Inflammatory macrophage (primary cell): Measurements from ENCODE around the gene TMEM86B.
"Not testable (repeated sequence)": the region's sequence is repeated elsewhere in the genome, so short reads cannot be mapped to it uniquely, and the experiment has no call there.

Source experiments
- DNase-seq, 2 donors: peaks; one replicate each; pipeline ENCODE4 v3.0.0-alpha.2; 2020 to 2022

The TMEM86B gene

DNA sequence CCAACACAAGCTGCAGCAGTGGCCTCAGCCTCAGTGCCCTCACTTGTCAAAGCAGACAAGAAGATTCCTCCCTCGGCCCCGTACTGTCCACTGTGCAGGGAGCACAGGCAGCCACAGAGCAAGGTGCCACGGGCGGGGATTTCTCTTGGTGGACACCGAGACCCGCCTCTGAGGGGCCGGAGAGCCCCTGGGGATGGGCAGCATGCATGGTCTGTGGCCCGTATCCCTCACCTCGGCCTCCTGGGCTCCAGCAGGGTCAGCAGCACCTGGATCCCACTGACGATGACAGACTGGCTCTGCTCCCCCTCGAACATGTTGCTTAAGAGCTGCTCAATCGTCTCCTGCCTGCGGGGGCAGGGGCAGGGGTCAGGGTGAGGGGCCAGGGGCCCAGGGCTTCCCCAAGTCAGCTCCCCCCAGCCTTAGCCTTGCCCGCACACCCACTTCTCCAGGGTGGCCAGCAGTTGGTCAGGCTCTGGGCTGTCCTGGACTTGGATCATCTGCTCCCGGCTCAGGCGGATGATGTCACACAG is 13.4 kb upstream of the TMEM86B start:
- no peak for DNase-seq

DNA sequence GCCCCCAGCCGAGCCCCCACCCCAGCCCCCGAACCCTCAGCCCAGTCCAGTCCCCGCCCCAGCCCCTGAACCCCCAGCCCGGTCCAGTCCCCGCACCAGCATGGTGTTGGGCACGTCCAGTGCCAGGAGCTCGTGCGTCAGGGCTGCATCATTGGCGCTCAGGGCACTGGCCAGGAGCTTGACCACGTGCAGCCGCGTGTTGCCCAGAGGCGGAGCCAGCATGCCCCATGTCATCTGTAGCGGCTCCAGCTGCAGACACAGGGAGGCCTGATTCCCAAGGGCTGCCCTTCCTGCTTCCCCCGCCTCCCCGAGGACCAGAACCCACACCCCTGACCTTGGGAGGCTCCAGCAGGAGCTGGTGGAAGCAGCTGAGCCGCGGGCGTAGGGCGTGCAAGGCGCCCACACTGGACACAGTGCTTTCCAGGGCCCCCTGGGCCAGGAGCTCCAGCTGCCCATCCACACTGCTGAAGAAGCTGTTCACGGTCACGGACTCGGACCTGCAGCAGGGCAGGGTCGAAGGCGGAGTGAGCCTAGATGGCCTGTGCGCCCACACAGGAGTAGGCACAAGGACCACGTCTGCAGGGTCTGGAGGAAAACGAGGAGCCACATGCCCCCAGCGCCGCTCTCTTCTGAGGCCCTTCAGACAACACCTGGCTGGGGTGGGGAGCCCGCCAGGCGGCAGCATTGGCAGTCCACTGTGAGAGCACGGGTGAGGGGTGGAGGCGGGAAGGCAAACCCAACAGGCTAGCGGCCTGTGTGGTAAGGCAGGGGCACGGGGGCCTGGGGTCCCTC is 12.8 kb upstream of the TMEM86B start:
- DNase-seq: no peak

DNA sequence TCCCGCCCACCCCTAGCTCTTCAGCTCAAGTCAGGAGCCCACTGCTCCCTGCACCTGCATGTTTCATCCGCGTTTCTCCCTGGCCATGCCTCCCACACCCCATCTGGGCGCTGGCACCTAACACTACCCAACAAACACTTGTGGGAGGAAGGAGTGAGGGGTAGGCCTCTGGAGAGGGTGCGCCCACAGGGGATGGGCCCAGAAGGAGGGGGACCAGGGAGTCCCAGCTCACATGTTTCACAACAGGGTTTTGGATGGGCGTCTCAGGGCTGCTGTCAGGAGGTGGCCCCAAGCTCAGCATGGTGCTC is 12.1 kb upstream of the TMEM86B start:
- no peak for DNase-seq

DNA sequence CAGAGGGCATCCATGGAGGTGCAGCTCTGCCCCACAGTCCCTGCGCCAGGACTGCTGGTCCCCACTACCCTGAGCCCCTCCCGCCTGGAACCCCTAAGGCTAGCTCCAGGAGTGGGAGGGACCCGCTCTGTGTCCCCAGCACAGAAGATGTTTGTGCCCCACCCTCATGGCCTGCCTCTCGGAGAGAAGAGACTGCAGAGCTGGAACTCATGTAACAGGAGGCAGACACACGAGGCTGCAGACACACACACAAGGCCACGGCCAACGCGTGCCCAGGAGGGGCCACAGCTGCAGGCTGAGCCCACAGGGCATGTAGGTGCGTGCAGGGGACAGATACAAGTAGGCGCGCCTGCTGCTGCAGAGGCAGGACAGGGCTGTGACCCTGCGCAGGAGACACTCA is 10.4 kb upstream of the TMEM86B start:
- DNase-seq: no peak

DNA sequence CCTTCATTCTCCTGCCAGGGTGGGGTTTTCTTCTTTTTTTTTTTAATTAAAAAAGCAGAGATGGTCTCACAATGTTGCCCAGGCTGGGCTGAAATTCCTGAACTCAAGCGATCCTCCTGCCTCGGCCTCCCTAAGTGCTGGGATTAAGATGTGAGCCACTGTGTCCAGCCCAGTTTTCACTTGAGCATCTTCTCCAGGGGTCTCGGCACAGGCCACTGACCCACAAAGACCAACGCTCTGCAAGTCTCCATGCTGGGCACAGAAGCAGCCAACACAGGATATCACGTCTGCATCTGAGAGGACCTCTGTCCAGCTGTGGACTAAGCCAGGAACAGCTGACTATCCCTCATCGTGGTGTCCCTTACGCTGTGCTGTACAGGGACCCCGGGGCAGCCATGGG is 9.5 kb upstream of the TMEM86B start:
- no peak for DNase-seq

DNA sequence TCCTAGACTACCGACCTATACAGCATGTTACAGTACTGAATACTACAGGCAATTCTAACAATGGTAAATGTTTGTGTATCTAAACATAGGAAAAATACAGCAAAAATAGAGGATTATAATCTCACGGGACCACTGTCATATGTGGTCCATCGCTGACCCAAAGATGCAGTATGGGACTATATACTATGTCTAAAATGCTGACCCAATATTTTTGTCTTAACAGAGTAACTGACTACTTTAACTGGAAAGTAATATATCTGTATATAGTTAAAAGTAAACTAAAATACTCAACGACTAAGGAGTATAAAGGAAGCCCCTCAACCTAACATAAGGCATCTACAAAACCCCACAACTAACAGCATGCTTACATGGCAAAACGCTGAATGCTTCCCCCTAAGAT is 4.4 kb upstream of the TMEM86B start:
- no peak for DNase-seq

DNA sequence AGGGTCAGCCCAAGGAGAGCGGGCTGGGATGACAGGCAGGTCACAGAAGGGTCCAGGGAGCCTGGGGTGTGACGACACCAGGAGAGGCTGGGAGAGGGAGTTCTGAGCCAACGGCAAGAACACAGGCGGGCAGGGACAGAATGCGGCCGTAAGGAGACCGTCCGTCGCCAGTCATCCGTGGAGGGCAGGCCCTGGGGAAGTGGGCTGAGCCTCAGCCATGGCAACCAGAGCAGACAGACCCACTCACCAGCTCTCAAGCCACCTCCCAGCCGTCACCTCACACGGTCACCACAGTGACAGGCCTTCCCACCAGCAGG is 3.7 kb upstream of the TMEM86B start:
- DNase-seq: no peak

DNA sequence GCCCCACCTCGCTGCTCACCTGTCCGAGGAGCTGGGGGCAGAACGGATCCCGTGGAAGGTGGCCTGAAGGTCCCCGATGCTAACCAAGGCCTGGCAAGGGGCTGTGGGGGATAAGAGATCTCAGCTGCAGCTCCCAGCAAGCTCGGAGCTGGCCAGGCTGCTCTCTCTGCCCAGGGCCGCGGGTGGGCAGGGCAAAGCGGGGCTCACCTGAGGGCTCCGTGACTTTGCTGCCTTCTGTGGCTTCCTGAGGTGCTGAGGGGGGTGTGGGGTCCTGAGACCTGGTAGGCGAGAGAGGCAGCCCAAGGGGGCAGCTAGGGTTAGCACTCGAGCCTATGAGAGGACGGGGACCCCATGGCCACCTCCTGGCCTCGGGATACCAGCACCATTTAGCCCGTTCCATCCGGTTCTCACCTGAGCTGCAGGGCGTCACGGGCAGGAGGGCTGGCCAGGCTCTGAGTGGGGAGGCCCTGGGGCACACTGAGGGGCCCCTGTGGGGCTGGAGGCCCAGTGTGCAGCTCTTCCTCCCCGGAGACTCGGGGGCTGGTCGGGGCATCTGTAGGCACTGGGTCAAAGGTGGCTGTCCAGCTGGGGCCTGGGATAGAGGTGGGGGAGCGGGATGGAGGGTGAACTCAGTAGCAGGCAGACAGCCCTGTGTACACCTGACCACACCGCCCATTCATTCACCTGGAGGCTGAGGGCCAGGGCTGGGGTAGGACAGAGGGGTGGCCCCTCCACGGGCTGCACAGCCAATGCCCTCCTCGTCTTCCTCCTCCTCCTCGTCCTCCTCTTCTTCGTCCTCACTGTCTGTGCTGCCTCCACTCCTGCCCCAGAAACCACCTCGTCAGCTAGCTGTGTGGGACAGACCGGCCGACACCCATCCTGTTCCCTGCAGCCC is 3.1 kb upstream of the TMEM86B start:
- no peak for DNase-seq

DNA sequence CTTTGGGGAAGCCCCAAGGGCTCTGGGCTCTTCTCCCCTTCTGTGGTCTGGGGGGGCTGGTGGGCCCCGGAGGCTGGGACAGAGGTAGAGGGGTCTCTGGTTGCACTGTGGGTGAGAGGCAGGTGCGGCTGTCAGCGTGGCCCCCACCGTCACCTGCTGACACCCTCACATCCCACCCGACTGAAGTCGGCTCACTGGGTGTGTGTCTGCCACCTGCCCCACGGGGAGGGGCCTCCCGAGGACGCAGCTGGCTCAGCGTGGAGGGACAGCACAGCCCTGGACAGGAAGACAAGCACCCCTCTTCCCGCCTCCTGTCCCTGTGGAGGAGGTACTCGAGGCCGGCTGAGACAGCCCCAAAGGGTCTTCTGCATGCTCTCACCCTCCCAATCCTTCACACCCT is 2.2 kb upstream of the TMEM86B start:
- DNase-seq: no peak

DNA sequence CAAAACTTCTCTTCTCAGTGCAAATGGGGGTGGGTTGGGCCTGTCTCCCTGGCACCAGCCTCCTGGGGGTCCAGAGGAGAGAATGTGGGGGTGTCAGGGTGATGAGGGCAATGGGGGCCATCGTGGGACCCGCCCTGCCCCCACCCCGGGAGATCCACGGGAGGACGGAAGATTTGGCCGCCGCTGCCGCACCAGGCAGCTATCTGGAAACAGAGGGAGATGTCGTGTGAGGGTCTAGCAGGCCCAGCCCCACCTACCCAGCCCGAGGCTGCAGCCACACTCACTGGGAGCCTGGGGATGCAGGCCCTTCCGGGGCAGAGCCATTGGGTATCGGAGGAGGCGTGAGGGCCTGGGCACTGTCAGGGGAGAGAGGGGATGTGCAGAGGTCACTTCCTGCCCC is 1.8 kb upstream of the TMEM86B start:
- no peak for DNase-seq

DNA sequence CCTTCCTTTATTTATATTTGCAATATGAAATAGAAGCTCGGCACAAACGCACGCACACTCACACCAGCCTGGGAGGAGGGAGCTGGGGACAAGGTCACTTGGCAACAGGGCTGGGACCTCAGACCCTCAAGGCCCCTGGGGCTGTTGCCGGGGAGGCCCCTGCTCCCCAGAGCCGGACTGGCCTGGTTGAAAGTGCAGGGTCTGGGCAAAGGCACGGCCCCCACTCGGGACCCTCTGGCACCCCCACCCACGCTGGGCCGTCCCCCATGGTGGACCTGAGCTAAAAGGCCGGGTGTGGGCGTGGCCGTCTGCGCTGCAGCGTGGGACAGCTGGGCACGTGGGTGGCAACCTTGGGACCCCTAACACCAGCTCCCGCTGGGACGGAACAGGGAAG is 1.2 kb upstream of the TMEM86B start:
- DNase-seq: no peak

DNA sequence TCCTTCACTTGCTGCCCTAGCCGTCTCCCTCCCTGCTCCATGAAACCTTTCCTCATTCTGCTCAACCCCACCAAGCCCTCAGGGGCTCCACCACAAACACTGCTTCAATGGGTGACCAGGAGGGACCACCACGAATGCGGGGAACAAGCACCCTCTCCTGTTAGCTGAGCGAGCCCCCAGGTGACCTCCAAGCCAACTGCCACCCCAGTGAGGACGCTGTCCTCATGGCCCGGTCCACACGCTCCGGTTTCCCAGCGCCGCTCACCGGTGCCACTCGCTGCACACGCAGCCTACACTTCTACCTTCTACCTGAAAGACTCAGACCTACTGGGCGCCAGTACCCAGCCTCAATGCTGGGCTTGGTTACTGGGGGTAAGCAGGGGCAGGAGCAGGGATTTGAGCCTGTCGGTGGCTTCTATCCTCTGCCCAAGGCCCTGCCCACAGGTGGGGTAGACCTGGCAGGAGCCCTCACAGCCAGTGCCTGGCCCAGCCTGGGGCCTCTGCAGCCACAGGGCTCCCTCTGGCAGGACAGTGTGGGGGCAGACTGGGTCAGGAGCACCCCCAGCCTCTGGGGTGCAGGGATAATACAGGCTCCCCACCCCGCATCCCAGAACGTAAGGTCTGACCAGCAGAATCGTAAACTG is 704 bp upstream of the TMEM86B start:
- DNase-seq: no peak

DNA sequence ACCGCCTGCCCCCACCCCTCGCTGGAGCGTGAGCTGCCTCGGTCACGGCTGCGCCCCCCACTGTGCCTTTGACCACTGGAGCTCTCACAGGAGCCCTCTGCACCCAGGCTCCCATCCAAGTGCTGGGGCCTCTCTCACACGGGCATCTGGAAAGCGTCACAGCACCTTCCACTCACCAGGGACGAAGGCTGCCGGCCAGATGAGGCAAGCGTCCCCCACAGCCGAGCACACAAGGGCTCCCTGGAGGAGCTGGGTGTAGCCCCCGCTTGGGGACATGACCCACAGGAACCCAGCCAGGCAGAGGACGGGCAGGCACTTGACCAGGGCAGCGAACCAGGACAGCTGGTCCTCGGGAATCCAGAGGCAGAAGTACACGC is 560 bp downstream of the TMEM86B start:
- no peak for DNase-seq

DNA sequence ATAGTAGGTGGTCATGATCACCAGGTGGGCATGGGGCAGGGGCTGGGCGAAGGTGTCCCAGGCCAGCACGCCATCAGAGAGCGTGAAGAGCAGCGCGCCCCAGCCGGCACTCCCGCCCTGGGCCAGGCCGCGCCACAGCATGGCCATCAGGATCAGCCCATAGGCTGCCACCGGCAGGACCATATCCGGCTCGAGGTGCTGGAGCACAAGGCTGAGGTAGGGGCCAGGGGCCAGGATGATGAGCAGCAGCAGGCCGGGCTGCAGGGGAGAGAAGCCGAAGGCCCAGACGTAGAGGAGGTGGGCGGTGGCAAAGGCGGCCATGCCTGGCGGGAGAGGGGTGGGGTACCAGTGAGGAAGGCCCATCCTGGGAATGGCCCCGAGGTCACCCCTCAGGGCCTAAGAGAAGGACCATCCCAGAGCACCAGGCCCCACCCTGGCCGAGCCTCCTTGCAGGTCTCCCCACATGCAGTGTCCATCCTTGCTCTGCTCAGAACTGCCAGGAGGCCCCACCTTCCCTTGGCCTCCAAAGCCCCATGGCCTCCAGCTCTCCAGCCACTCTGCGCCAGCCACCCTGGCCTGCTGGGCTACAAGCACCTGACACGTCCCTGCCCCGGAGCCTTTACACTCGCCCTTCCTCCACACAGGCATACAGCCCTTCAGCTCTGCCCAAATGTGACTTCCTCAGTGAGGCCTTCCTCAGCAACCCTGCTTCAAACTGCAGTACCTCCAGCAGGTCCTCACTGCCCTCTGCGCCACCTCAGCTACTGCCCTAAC is 1.1 kb downstream of the TMEM86B start:
- no peak for DNase-seq

DNA sequence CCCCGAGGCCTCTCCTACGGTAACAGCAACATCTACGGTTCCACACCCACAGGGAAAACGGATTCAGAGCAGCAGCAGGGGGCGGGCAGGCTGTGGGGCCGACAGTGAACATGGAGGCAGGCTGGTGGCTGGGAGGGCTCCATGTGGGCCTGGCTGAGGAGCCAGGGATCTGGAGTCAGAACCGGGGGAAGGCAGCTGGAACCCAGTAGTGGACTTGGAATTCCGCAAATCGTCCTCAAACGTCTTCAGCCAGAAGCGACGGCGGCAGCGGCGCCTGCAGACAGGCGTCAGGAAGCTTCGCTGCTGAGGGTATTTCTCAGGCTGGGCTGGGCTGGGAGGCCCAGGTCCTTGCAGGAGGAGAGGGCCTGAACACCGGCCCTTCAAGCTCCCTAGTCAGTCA is 1.8 kb downstream of the TMEM86B start:
- no peak for DNase-seq

DNA sequence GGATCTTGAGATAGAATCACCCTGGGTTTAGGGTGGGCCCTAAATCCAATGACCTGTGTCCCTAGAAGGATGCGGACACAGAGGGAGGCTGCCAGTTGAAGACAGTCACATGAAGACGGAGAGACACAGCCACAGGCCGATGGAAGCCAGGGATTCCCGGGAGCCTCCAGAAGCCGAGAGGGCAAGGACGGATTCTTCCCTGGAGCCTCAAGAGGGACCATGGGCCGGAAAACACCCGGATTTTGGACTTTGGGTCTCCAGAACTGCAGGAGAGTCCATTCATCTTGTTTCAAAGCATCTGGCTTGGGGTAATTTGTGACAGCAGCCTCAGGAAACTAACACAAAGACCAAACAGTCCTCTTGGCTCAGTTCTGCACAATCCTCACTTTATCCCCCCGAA is 2.3 kb downstream of the TMEM86B start:
- DNase-seq: no peak

DNA sequence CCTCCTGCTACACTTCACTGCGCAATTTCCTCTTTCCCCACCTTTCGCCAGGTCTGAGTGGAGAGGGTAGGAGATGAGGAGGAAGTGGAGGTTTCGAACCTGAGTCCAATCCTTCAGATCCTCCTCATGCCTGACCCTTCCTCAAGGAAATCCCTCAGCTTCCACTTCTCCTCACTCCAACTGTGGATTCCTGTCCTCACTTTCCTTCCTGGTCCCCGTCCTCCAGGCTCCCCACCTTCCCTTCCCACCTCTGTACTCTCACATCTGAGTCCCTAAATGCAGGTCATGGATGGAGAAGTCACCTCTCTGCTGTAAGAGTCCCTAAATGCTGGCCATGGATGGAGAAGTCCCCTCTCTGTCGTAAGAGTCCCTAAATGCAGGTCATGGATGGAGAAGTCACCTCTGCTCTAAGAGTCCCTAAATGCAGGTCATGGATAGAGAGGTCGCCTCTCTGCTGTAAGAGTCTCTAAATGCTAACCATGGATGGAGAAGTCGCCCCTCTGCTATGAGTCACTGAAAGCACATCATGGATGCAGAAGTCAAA is 3.1 kb downstream of the TMEM86B start:
- DNase-seq: no peak

DNA sequence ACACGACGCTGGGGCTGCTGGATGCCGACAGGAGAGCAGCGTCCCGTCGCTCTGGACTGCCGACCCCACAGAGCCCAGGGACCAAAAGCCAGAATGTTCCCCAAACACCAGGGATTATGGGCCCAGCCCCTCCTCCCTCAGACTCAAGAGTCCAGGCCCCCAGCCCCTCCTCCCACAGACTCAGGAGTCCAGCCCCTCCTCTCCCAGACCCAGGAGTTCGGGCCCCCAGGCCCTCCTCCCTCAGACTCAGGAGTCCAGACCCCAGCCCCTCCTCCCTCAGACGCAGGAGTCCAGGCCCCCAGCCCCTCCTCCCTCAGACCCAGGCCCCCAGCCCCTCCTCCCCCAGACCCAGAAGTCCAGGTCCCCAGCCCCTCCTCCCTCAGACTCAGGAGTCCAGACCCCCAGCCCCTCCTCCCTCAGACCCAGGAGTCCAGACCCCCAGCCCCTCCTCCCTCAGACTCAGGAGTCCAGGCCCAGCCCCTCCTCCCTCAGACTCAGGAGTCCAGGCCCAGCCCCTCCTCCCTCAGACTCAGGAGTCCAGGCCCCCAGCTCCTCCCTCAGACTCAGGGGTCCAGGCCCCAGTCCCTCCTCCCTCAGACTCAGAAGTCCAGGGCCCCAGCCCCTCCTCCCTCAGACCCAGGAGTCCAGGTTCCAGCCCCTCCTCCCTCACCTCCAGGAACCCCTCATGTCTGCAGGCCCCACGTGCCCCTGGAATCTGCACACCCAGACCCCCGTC is 3.7 kb downstream of the TMEM86B start:
- not testable (repeated sequence) for DNase-seq

DNA sequence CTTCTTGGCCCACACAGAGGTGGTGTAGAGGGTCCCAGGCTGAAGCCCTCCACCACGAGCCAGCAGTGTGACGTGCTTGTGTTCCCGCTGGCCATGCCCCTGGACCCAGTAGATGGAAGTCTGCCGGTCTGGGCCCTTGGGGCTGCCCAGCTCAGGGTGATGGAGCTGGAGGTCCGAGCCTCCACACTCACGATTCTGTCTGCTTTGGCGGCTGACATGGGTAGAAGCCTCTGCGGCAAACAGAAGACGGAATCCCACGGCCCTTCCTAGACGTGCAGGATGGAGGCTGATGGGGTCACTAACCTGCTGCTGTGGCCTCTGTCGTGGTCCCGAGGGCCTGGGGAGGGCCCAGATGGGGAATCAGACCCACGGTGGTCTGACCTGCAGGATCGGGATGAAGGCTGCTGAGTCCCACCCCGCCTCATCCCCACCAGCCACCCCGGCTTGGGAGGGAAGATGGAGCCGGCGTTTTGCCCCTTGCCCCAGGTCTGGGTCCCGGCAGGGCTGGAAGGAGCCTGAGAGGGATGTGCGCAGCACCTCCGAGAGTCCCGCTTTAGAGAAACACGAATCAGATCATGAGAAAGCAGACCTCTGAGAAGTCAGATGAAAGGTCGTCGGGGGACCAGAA is 4.4 kb downstream of the TMEM86B start:
- no peak for DNase-seq

DNA sequence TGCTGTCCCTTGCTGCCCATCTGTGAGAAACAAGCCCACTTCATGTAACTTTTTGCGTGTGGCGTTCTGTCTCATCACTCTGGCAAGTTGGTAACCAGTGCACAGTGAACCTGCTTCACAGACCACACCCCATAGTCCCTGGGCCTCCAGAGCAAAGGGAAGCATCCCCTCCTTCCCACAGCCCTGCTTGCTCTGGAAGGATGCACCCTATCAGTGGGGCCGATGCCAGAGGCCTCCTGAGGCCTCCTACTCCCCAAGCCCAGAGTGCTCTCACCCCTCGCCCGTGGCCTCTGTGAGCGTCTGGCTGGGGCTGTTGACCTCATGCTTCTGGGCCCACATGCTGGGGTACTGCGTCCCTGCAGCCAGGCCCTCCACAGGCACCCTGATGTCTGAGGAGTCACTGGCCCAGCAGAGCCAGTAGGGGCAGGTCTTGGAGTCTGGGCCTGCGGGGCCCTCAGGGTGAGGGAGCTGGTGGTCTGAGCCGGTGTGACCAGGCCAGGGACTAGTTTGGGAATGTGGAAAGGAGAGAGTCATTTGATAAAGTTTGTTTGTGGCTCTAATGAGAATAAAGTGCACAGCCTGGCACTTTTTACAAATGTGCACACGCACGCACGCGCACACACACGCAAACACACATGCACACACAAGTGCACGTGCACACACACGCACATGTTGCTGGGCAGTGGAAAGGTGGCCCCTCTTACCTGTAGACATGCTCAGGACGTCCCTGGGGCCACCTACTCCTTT is 5.1 kb downstream of the TMEM86B start:
- DNase-seq: no peak

DNA sequence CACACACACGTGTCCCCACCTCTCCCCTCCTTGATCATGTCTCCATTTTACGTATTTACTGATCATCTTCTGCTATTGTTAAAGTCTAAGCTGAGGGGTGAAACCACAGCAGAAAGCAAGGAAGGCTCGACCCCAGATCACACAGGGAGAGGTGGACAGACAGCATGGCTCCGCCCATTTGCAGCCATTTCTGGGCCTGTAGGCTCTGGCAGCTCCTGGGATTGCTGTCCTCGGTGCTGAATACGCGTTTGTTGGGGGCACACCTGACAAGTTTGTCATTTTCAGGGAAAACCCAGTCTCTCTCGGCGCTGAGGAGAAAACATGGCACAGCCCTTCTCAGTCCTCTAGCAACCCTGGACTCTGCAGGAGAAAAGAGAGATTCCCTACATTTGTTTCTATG is 8.0 kb downstream of the TMEM86B start:
- DNase-seq: no peak
